SKM-1 treated with dmso at 0.1 percent for 144 hours (cell line): Measurements from ENCODE around the gene SPSB2.
A peak's percentile ranks its signal among the peaks of the same experiment; 100 is the strongest.
"Not testable (repeated sequence)": the region's sequence is repeated elsewhere in the genome, so short reads cannot be mapped to it uniquely, and the experiment has no call there.

Experiments
- DNase-seq: peaks from one replicate; lab custom pipeline; 2025; ENCODE audit not compliant: unreplicated experiment; lab: John Stamatoyannopoulos, UW

Gene SPSB2

GRCh38 chr12:6902448-6902847 is 29.3 kb upstream of the SPSB2 start:
- no peak for DNase-seq

GRCh38 chr12:6899837-6900519 is 26.9 kb upstream of the SPSB2 start:
- DNase-seq, result peak; percentile 43

- no peak for DNase-seq
Measured at GRCh38 chr12:6899427-6899826, 26.3 kb upstream of the SPSB2 start.

- no peak for DNase-seq
Measured at GRCh38 chr12:6896846-6897435, 23.8 kb upstream of the SPSB2 start.

- no peak for DNase-seq
Measured at GRCh38 chr12:6894321-6894720, 21.2 kb upstream of the SPSB2 start.

- DNase-seq, result not testable (repeated sequence)
Measured at GRCh38 chr12:6892683-6893082, 19.6 kb upstream of the SPSB2 start.

- no peak for DNase-seq
Measured at GRCh38 chr12:6891646-6892001, 18.5 kb upstream of the SPSB2 start.

- DNase-seq, result peak; percentile 78
Measured at GRCh38 chr12:6890789-6891645, 17.9 kb upstream of the SPSB2 start.

- not testable (repeated sequence) for DNase-seq
Measured at GRCh38 chr12:6889775-6890573, 16.9 kb upstream of the SPSB2 start.

- not testable (repeated sequence) for DNase-seq
Measured at GRCh38 chr12:6888794-6889193, 15.7 kb upstream of the SPSB2 start.

GRCh38 chr12:6888360-6888759 is 15.3 kb upstream of the SPSB2 start:
- no peak for DNase-seq

- DNase-seq, result no peak
Measured at GRCh38 chr12:6887460-6887859, 14.4 kb upstream of the SPSB2 start.

- not testable (repeated sequence) for DNase-seq
Measured at GRCh38 chr12:6886206-6886999, 13.3 kb upstream of the SPSB2 start.

- DNase-seq, result no peak
Measured at GRCh38 chr12:6884539-6884938, 11.4 kb upstream of the SPSB2 start.

GRCh38 chr12:6883683-6884082 is 10.6 kb upstream of the SPSB2 start:
- DNase-seq, result no peak

GRCh38 chr12:6883252-6883651 is 10.1 kb upstream of the SPSB2 start:
- no peak for DNase-seq

GRCh38 chr12:6879824-6880223 is 6.7 kb upstream of the SPSB2 start:
- not testable (repeated sequence) for DNase-seq

- not testable (repeated sequence) for DNase-seq
Measured at GRCh38 chr12:6874015-6874368, 889 bp upstream of the SPSB2 start.

GRCh38 chr12:6872073-6873048 is 742 bp downstream of the SPSB2 start:
- DNase-seq, result no peak
